HG03378 (cell line): ENCODE data around the gene ZNF516.

Source experiments
- ATAC-seq: cut with Tn5 transposase; IDR thresholded peaks from one replicate; pipeline ENCODE4 v1.9.1; 2021; ENCODE audit warnings: mild to moderate bottlenecking, moderate library complexity; ENCODE audit not compliant: unreplicated experiment

Gene ZNF516

GRCh38 chr18:76404345-76404831, 90.7 kb downstream of the ZNF516 start:
- no peak for ATAC-seq

DNA sequence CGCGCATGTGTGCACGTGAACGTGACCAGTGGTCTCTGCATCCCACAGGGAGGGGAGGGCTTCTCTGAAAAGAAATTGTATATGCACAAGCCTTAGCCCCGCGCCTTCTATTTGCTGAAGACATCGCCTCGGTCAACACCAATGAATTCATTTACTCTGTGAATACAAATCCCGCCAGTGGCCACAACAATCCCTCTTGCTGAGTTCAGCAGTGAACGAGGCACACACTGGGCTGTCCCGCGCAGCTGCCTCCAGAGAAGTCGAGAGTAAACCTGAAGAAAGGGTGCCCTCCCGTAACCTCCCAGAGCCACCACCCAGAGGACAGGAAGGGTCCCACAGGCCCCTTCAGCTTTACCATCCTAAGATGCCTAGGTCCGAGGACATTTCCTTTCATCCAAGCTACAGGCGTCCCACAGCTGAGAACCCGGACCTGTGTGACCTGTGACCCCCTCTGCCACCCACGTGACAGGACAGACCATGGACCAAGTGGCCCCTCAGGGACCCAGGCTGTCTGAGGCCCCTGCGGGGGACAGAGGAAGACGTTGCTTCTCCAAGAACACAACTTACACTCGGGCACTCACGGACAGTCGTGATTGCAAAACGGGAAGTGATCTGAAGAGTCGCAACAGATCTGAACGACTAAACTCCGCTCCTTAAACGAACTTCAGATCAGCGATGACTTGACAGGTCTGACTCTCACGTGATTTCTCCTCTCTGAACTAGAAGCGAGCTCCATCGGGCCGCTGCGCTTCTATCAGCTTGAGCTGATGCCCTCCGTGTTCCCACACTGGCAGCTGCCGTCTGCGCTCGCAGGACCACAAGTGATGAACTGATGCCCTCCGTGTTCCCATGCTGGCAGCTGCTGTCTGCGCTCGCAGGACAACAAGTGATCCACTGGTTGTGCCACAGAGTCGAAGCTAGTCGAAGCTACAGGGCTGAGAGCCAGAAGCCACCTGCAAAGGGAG, 92.7 kb downstream of the ZNF516 start:
- ATAC-seq, result no peak

GRCh38 chr18:76401498-76401897, 93.5 kb downstream of the ZNF516 start:
- ATAC-seq, result no peak

- no peak for ATAC-seq
Observed at GRCh38 chr18:76399613-76400391, 95.2 kb downstream of the ZNF516 start.

DNA sequence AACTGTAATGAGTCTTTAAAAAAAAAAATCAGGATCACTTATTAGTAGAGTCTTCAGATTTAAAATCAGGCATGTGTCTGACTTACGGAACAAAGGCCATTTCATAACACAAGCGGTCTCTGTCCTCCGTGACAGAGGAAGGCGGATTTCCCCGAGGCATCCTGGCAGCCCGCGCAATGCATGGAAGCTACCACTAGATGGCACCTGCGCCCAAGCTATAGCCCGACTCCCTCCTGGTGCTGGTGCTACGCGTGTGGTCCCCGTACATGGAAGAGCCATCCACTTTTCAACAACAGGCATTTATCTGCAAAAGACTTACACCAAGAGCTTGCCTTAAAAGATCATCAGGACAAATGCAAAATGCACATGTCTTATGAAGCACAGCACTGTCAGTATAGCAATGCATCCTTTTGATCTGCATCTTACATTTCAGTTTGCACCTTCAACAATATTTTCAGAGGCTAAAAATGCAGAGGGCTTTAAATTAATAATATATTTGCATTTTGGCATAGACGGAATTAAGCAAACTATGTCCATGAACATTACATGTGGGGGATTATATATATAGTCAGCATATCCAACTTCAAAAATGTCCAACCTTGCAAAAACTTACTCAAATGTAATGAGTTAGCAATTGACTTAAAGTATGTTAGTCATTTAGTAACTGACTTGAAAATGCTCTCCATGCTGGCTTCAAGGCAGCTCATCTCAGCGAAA, 96.0 kb downstream of the ZNF516 start:
- peak; percentile 88 for ATAC-seq

- no peak for ATAC-seq
Observed at GRCh38 chr18:76398295-76398694, 96.7 kb downstream of the ZNF516 start.

GRCh38 chr18:76397631-76398030, 97.4 kb downstream of the ZNF516 start:
- ATAC-seq, result no peak

DNA sequence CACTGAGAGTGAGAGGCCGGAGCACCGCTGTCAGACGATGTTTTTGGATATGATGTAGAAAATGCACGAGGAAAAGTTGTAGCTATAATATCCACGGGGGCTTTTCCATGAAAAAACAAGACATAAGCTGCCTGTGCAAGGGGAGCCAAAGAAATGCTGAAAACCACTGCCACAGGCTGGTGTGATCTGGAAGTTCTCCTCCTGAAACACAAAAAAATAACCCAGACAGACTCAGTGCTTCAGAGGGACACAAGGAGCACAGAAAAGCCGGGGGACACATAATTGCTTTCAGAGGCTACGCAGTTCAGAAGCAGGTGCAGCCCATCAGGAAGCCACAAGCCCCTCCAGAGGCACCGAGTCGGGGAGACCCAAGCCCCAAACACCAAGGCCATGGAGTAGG, 98.2 kb downstream of the ZNF516 start:
- no peak for ATAC-seq

GRCh38 chr18:76395609-76396008, 99.4 kb downstream of the ZNF516 start:
- ATAC-seq, result no peak

DNA sequence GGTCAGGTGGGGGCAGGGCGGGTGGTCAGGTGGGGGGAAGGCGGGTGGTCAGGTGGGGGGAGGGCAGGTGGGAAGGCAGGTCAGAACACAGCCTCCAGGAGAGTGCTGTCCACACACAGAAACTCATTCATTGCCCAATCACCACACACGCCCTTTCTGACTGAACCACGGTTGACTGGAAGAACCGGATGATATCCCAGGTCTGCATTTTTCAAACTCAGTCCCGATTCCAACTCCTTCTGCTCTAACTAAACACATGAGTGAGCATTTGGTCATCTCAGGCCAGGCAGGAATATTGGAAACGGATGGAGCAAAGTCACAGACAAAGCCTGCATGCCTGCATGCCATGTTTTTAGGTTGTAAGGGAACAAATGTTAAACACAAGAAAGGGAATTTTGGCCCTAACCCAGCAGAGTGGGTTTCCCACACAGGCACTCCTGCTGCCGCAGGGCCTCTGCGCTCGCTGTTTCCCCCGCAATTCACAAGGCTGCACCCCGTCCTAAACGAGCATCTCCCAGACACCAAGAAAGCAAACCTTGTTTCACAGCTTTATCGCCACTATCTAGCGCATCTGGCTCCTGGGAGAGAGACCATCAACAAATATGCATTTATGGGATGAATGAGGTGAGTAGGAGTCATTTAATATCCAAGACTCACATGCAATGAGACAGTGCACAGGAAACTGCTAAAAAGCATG, 100.1 kb downstream of the ZNF516 start:
- no peak for ATAC-seq

- no peak for ATAC-seq
Observed at GRCh38 chr18:76392349-76392748, 102.7 kb downstream of the ZNF516 start.

DNA sequence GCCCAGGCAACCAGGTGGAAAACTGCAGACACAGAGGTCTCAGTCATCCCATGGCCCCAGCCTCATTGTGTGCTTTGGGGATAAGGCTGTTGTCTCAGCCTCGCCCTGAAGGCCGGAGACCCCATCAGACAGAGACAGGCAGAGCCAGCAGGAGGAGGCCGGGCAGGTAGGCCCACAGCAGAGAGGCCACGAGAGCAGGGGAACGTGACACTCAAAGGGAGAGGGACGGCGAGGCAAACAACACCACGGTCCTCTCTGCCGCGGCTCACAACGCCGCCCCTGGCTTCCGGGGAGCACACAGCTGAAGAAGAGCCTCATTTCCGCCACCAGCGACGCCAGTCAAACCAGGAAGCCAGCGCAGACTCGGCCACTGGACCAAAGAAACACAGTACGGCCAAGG, 103.3 kb downstream of the ZNF516 start:
- ATAC-seq, result no peak

GRCh38 chr18:76391038-76391437, 104.0 kb downstream of the ZNF516 start:
- ATAC-seq, result no peak

DNA sequence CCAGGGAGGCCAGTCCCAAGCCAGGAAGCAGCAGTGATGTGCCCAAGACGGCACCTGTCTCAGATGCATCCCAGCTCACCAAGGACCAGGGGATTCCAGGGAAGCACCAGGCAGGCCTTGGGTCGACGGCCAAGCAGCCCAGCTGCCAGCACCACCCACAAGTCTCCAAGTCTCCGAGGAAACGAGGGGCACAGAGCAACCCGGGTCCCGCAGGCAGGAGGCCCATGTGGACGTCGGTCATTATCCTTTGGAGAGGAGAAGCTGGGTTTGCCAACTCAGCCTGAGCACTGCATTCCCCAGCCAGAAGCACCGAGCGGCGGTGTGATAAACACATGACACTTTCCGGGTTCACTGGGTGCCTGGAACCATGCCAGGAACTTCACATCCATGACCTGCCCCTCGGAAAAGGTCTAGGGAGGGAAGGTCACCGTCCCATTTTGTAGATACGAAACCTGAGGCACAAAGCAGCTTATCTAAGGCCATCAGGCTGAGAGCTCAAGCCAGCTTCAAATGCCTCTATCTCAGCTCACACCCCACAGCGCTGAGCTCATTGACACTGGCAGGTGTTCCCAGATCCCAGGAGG, 104.5 kb downstream of the ZNF516 start:
- ATAC-seq, result no peak

GRCh38 chr18:76389716-76390115, 105.3 kb downstream of the ZNF516 start:
- no peak for ATAC-seq

GRCh38 chr18:76388891-76389423, 106.1 kb downstream of the ZNF516 start:
- ATAC-seq, result no peak

DNA sequence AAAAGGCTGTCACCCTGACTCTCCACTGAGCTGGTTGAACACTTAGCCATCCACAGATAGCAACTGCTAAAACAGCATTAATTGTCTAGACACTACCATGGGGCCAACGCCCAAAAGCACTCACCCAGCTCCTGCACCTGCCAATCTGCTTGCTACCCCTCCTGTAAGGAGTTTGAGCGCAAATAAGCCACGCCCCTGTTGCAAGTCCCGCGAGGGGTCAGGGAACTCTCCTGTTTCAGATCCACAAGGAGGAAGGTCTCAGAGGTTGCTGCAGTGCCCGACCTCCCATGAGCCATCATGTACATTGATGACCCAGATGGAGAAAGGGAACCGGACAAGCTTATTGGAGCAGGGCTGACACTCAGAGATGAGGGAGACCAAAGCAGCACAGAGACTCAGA, 106.8 kb downstream of the ZNF516 start:
- no peak for ATAC-seq

DNA sequence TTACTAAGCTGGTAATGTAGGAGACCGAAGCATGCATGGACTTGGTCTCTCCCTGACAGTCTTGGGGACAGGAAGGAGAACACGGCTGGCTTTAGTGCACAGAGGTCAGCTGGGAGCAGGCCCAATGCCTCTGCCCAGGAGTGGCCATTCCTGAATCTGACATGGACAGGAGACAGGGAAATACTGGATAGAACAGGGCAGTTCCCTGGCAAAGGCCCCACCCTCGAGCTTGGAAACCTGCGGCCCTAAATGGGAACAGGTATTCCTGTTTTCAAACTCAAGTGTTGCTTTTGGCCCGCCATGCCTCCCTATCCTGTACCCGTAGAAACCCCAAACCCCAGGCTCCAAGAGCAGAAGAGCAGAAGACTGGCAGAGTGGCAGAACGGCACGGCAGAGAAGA, 107.4 kb downstream of the ZNF516 start:
- ATAC-seq, result no peak

- ATAC-seq, result no peak
Observed at GRCh38 chr18:76386886-76387285, 108.2 kb downstream of the ZNF516 start.

DNA sequence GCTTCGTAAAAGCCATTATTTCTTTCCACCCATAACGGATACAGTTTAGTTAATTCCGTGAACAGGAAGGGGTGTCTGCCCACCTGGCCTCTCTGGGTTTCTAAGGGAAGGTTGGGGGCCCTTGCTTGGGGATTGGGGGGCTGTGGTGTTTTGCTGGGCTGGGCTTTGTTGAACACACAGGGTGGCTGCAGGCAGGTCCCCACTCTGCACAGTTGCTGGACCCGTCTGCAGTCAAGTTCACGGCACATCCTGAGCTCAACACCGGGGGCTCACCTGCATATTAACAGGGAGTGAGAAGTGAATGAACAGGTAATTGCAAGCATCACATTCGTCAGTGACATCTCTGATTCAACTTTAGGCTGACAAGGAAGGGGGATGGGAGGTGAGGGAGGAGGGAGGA, 109.0 kb downstream of the ZNF516 start:
- ATAC-seq, result no peak
